CD4-positive, alpha-beta T cell treated with Interleukin-17A for 4 hours (primary cell): Measurements from ENCODE around the gene DDX54.

Experiments used
- DNase-seq: peaks from one replicate; pipeline ENCODE4 v3.0.0-alpha.2; 2020; ENCODE audit warnings: mixed read lengths

The DDX54 gene

GRCh38 chr12:113115455-113116126 lies 69.7 kb downstream of the DDX54 start:
- DNase-seq, result no peak

GRCh38 chr12:113114447-113115178 lies 70.7 kb downstream of the DDX54 start:
- no peak for DNase-seq

- DNase-seq, result no peak
These were observed 71.9 kb downstream of the DDX54 start for GRCh38 chr12:113113397-113113796.

- no peak for DNase-seq
These were observed 73.0 kb downstream of the DDX54 start for GRCh38 chr12:113112043-113112899.

GRCh38 chr12:113111247-113111646 lies 74.0 kb downstream of the DDX54 start:
- DNase-seq, result no peak

- DNase-seq, result no peak
These were observed 75.2 kb downstream of the DDX54 start for GRCh38 chr12:113109872-113110599.

GRCh38 chr12:113109360-113109759 lies 75.9 kb downstream of the DDX54 start:
- DNase-seq, result no peak

- no peak for DNase-seq
These were observed 77.0 kb downstream of the DDX54 start for GRCh38 chr12:113108308-113108707.
